ENCODE data around the gene DSCAML1. TPM values are rescaled to one million over a fixed set of nuclear protein-coding genes. Genes with fewer than 3 reads are reported as not detected.

The DSCAML1 gene
- total and polyA plus RNA-seq, 10 of the 15 experiments (the other 5 are each of a cell fraction or from before 2014, with no cell fraction given) = 0.03 to 0.18 (median 0.06) TPM; not detected in 1

DNA sequence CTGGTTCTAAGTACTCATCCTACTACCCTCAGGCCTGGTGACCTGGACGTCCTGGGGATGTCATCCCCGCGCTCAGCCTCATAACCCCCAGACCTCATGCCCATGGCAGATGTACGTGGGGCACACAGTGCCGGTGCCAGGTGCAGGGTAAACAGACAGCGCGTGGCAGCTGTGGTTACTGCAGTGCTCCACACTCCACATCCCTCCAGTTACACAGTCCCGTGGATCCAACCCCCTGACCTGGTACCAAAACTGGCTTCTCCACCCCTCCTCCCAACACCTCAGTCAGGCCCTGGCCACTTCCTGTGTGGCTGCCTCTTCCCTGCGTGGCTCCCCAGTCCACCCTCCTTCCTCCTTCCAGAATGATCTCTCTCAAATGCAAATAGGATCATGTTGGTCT, 95.2 kb downstream of the DSCAML1 start (continued):
- TF ChIP-seq NFXL1 (IDR thresholded peaks at IDR 0.05; ENCODE audit: borderline replicate concordance) (no peak), TBL1XR1 (IDR thresholded peaks at IDR 0.05; ENCODE audit: low read depth, low read length) (no peak)

DNA sequence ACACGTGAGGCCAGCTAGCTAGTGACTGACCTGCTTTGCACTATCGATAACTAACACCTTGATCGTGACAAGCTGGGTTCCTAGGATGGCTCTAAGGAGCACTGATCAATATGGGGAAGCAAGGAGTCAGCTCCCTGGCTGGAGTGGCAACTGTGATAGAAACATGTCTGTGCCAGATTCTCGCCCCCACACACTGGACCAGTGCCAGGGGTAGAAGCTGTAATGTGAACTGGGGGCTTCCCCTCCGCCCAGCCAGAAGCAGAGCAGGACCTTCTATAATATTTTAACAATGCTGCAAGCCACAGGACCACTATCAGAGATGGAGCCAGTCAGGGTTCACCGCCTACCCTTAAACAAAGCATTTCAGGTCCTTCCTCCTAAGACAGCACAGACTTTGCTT, 96.5 kb downstream of the DSCAML1 start:
- no peak overlapping the region for H2AFZ ChIP-seq (ENCODE audit: control insufficient read depth, low read depth, low read length)
- FAIRE-seq = no peak
- no peak overlapping the region for H3K4me3 ChIP-seq
- in situ Hi-C loops (cut with MboI) (no loop called here), intact Hi-C loops (cut with micrococcal nuclease; ENCODE audit: unreplicated experiment) (no loop called here)
- H3K36me3 ChIP-seq (ENCODE audit: control insufficient read depth in 2 of 2, insufficient read depth in 2 of 2, low read length in 1 of 2) = no peaks in the 10 kb centered on the region
- POLR2A ChIA-PET = no interaction called here
- 45% methylated on average over 6 of the region's 6 CpGs for WGBS (ENCODE audit: insufficient coverage, insufficient replicate concordance, low lambda C conversion rate, missing lambda C conversion rate)
- no peaks in the 10 kb centered on the region for H3K79me2 ChIP-seq (ENCODE audit: control insufficient read depth, insufficient read depth, low read length)
- H3K4me1 ChIP-seq (ENCODE audit: control insufficient read depth, insufficient read depth, low read length) = no peaks in the 10 kb centered on the region
- no peak overlapping the region for H3K9ac ChIP-seq (ENCODE audit: control insufficient read depth, insufficient read depth, low read length)
- no peak for DNase-seq (ENCODE audit: low read depth, low spot score)
- H3K4me2 ChIP-seq (ENCODE audit: control insufficient read depth, insufficient read depth) = no peak overlapping the region
- no peaks in the 10 kb centered on the region for H3K9me3 ChIP-seq (replicated peaks; ENCODE audit: control insufficient read depth, insufficient read depth, low read length)
- CTCF ChIA-PET = interaction anchor here (0.7 kb wide), 1 partner anchor 207 kb away, joined by 3 read pairs; no protein-coding TSS in a partner anchor
- no peak overlapping the region for H3K27ac ChIP-seq (ENCODE audit: control insufficient read depth, insufficient read depth)
- SMC1A ChIA-PET (ENCODE audit: uncharacterized antibody, unreplicated experiment) = no interaction called here
- RAD21 ChIA-PET (ENCODE audit: unreplicated experiment) = no interaction called here
- peaks cover 0 to 5% of the 10 kb centered on the region in 2 experiments; a peak in 3 of 4 replicates for H3K27me3 ChIP-seq (replicated peaks in 1 of 2; ENCODE audit: control insufficient read depth in 2 of 2, insufficient read depth in 2 of 2, low read length in 1 of 2)
- no TSS peak for BruUV-seq (replicated peaks)
- no peak for ATAC-seq
- no peaks in the 10 kb centered on the region for H4K20me1 ChIP-seq (ENCODE audit: control insufficient read depth, insufficient read depth)
- TF ChIP-seq, protein P1, sequence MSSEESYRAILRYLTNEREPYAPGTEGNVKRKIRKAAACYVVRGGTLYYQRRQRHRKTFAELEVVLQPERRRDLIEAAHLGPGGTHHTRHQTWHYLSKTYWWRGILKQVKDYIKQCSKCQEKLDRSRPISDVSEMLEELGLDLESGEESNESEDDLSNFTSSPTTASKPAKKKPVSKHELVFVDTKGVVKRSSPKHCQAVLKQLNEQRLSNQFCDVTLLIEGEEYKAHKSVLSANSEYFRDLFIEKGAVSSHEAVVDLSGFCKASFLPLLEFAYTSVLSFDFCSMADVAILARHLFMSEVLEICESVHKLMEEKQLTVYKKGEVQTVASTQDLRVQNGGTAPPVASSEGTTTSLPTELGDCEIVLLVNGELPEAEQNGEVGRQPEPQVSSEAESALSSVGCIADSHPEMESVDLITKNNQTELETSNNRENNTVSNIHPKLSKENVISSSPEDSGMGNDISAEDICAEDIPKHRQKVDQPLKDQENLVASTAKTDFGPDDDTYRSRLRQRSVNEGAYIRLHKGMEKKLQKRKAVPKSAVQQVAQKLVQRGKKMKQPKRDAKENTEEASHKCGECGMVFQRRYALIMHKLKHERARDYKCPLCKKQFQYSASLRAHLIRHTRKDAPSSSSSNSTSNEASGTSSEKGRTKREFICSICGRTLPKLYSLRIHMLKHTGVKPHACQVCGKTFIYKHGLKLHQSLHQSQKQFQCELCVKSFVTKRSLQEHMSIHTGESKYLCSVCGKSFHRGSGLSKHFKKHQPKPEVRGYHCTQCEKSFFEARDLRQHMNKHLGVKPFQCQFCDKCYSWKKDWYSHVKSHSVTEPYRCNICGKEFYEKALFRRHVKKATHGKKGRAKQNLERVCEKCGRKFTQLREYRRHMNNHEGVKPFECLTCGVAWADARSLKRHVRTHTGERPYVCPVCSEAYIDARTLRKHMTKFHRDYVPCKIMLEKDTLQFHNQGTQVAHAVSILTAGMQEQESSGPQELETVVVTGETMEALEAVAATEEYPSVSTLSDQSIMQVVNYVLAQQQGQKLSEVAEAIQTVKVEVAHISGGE (CRISPR knock-in tag; IDR thresholded peaks at IDR 0.05) = no peak
- TF ChIP-seq, protein P2, sequence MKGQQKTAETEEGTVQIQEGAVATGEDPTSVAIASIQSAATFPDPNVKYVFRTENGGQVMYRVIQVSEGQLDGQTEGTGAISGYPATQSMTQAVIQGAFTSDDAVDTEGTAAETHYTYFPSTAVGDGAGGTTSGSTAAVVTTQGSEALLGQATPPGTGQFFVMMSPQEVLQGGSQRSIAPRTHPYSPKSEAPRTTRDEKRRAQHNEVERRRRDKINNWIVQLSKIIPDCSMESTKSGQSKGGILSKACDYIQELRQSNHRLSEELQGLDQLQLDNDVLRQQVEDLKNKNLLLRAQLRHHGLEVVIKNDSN (IDR thresholded peaks at IDR 0.05; ENCODE audit: borderline replicate concordance, extremely low read length, insufficient read depth, low read depth, low read length) = no peak
- TF ChIP-seq, protein P3, sequence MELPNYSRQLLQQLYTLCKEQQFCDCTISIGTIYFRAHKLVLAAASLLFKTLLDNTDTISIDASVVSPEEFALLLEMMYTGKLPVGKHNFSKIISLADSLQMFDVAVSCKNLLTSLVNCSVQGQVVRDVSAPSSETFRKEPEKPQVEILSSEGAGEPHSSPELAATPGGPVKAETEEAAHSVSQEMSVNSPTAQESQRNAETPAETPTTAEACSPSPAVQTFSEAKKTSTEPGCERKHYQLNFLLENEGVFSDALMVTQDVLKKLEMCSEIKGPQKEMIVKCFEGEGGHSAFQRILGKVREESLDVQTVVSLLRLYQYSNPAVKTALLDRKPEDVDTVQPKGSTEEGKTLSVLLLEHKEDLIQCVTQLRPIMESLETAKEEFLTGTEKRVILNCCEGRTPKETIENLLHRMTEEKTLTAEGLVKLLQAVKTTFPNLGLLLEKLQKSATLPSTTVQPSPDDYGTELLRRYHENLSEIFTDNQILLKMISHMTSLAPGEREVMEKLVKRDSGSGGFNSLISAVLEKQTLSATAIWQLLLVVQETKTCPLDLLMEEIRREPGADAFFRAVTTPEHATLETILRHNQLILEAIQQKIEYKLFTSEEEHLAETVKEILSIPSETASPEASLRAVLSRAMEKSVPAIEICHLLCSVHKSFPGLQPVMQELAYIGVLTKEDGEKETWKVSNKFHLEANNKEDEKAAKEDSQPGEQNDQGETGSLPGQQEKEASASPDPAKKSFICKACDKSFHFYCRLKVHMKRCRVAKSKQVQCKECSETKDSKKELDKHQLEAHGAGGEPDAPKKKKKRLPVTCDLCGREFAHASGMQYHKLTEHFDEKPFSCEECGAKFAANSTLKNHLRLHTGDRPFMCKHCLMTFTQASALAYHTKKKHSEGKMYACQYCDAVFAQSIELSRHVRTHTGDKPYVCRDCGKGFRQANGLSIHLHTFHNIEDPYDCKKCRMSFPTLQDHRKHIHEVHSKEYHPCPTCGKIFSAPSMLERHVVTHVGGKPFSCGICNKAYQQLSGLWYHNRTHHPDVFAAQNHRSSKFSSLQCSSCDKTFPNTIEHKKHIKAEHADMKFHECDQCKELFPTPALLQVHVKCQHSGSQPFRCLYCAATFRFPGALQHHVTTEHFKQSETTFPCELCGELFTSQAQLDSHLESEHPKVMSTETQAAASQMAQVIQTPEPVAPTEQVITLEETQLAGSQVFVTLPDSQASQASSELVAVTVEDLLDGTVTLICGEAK (IDR thresholded peaks at IDR 0.05; ENCODE audit: borderline replicate concordance) = no peak
- TF ChIP-seq HCFC1 (IDR thresholded peaks at IDR 0.05; ENCODE audit: low read length) (no peak), IRF4 (IDR thresholded peaks at IDR 0.05; ENCODE audit: low read depth, low read length) (no peak), HDAC6 (IDR thresholded peaks at IDR 0.05; ENCODE audit: unreplicated experiment) (no peak), BACH1 (IDR thresholded peaks at IDR 0.05; ENCODE audit: borderline replicate concordance) (no peak), NFYB (IDR thresholded peaks at IDR 0.05; ENCODE audit: insufficient read depth, low read depth, low read length) (no peak)
- TF ChIP-seq, protein P4, sequence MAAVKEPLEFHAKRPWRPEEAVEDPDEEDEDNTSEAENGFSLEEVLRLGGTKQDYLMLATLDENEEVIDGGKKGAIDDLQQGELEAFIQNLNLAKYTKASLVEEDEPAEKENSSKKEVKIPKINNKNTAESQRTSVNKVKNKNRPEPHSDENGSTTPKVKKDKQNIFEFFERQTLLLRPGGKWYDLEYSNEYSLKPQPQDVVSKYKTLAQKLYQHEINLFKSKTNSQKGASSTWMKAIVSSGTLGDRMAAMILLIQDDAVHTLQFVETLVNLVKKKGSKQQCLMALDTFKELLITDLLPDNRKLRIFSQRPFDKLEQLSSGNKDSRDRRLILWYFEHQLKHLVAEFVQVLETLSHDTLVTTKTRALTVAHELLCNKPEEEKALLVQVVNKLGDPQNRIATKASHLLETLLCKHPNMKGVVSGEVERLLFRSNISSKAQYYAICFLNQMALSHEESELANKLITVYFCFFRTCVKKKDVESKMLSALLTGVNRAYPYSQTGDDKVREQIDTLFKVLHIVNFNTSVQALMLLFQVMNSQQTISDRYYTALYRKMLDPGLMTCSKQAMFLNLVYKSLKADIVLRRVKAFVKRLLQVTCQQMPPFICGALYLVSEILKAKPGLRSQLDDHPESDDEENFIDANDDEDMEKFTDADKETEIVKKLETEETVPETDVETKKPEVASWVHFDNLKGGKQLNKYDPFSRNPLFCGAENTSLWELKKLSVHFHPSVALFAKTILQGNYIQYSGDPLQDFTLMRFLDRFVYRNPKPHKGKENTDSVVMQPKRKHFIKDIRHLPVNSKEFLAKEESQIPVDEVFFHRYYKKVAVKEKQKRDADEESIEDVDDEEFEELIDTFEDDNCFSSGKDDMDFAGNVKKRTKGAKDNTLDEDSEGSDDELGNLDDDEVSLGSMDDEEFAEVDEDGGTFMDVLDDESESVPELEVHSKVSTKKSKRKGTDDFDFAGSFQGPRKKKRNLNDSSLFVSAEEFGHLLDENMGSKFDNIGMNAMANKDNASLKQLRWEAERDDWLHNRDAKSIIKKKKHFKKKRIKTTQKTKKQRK (IDR thresholded peaks at IDR 0.05; ENCODE audit: low read depth, low read length) = no peak

All from GM12878 (cell line).